ENCODE results near the gene ALPP.
"Not testable (repeated sequence)": the region's sequence is repeated elsewhere in the genome, so short reads cannot be mapped to it uniquely, and the experiment has no call there.

ALPP gene

GRCh38 chr2:232382331-232383225 is 4.0 kb downstream of the ALPP start:
- DNase-seq = no peak

GRCh38 chr2:232384466-232384865 is 5.9 kb downstream of the ALPP start:
- no peak for DNase-seq

GRCh38 chr2:232385058-232385457 is 6.5 kb downstream of the ALPP start:
- DNase-seq = not testable (repeated sequence)

GRCh38 chr2:232385660-232386489 is 7.3 kb downstream of the ALPP start:
- DNase-seq = no peak

GRCh38 chr2:232386490-232386739 is 7.9 kb downstream of the ALPP start:
- DNase-seq = no peak

- no peak for DNase-seq
Observed at GRCh38 chr2:232386740-232387450, 8.3 kb downstream of the ALPP start.

- DNase-seq = no peak
Observed at GRCh38 chr2:232387451-232388171, 9.1 kb downstream of the ALPP start.

- DNase-seq = no peak
Observed at GRCh38 chr2:232388324-232388891, 9.9 kb downstream of the ALPP start.

GRCh38 chr2:232389327-232389726 is 10.8 kb downstream of the ALPP start:
- no peak for DNase-seq

- no peak for DNase-seq
Observed at GRCh38 chr2:232390661-232391060, 12.1 kb downstream of the ALPP start.

GRCh38 chr2:232393556-232393955 is 15.0 kb downstream of the ALPP start:
- DNase-seq = no peak

GRCh38 chr2:232394431-232394830 is 15.9 kb downstream of the ALPP start:
- DNase-seq = not testable (repeated sequence)

GRCh38 chr2:232395586-232395985 is 17.0 kb downstream of the ALPP start:
- DNase-seq = no peak

- DNase-seq = no peak
Observed at GRCh38 chr2:232396683-232397082, 18.1 kb downstream of the ALPP start.

GRCh38 chr2:232398293-232399034 is 19.9 kb downstream of the ALPP start:
- DNase-seq = no peak

GRCh38 chr2:232400256-232401015 is 21.9 kb downstream of the ALPP start:
- DNase-seq = no peak

GRCh38 chr2:232402518-232402917 is 24.0 kb downstream of the ALPP start:
- DNase-seq = no peak

- no peak for DNase-seq
Observed at GRCh38 chr2:232405943-232406510, 27.5 kb downstream of the ALPP start.

- DNase-seq = no peak
Observed at GRCh38 chr2:232406556-232407310, 28.2 kb downstream of the ALPP start, which contains the start of gene ALPG. Gene ALPG, plus strand, starts transcription at chr2:232406844. Its CDS starts 51 bp downstream, at chr2:232406895.
